GM12872 (cell line): ENCODE results near the gene SLC39A3.

ENCODE experiments used
- CTCF ChIP-seq: IDR thresholded peaks from 3 replicates; pipeline ENCODE4 v1.5.1; 2011; ENCODE audit warnings: low read depth, mild to moderate bottlenecking, low read length, moderate library complexity; ENCODE audit not compliant: insufficient read depth

SLC39A3 gene

GRCh38 chr19:2701361-2702169 is 38.3 kb downstream of the SLC39A3 start:
- TF ChIP-seq CTCF, result no peak

GRCh38 chr19:2700660-2701360 is 39.0 kb downstream of the SLC39A3 start:
- no peak for TF ChIP-seq CTCF

GRCh38 chr19:2699413-2700140 is 40.2 kb downstream of the SLC39A3 start:
- TF ChIP-seq CTCF, result no peak

GRCh38 chr19:2694196-2694595 is 45.6 kb downstream of the SLC39A3 start:
- no peak for TF ChIP-seq CTCF

GRCh38 chr19:2693492-2694160 is 46.2 kb downstream of the SLC39A3 start:
- TF ChIP-seq CTCF, result no peak

GRCh38 chr19:2691951-2692350 is 47.9 kb downstream of the SLC39A3 start:
- no peak for TF ChIP-seq CTCF

GRCh38 chr19:2690856-2691255 is 49.0 kb downstream of the SLC39A3 start:
- TF ChIP-seq CTCF, result no peak
